ENCODE results near the gene RPL18.
"Not testable (repeated sequence)": the region's sequence is repeated elsewhere in the genome, so short reads cannot be mapped to it uniquely, and the experiment has no call there.

The RPL18 gene

DNA sequence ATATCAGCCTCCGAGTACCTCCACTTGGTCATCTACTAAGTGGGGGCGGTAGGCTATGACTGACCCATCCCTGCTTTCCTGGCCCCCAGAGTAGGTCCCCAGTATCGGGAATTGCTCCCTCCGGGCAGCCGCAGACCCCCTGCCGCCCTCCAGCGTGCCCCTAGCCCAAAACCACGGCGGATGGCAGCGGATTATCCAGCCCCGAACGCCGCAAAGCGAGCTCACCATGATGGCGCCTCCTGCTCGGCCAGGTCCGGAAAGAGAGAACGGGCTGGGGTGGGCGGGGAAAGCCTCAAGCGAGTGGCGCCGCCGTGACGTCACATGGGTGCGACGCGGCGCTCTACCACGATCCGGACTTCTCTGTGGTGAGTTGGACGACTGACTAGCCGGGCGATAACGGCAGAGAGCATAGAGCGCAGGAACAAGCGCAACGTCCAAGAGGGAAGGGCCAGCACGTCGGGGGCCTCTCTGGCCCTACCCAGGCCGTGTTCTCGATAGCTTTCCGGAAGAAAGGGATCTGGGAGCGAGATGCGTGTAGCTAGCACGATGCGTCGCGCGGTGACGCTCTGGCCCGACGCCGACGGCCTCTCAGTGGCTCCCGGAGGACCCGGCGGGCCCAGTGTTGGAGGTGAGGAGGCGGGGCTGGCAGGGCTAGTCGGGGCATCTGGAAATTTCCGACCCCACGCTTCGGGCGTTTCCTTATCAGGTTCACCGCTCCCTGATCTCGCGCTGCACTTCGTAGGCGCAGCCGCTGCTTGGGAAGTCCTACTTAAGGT, at the start of gene RPL18, which contains the start of gene SPHK2:
TSS of gene RPL18 (minus strand) at position 263 of the 776 bp plus-strand sequence. CDS start at position 228, 35 bp downstream.
TSS of gene SPHK2 (plus strand) at position 591 of the 776 bp plus-strand sequence. CDS start 1,009 bp downstream, outside the sequence.
- peak; percentile 99 for DNase-seq

DNA sequence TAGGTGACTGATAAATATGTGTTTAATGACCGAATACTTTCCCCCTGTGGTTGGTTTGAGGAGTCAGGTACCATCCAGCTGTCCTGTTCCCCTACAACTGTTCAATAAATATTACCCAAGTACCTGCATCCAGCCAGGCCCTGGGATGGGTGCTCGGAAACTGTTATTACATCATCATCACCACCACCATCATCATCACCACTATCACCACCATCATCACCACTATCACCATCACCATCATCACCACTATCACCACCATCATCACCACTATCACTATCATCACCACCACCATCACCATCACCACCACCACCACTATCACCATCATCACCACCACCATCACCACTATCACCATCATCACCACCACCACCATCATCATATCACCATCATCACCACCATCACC, 49.8 kb upstream of the RPL18 start:
- no peak for DNase-seq

DNA sequence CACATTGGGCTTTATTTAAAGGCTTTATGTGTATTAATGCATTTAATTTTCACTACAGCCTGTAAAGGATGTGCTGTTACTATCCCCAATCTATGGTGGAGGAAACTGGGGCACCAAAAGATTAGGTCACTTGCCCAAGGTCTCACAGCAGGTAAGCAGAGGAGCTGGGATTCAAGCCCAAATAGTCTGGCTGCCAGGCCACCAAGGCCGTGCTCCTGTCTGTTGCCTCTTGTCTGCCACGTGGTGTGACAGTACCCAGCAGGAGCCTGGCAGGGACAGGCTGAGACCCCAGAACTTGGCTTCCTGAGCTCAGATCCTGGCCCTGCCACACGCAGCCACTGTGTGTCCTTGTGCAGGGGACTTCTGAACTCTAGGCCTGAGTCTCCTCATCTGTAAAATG, 49.4 kb upstream of the RPL18 start:
- no peak for DNase-seq

DNA sequence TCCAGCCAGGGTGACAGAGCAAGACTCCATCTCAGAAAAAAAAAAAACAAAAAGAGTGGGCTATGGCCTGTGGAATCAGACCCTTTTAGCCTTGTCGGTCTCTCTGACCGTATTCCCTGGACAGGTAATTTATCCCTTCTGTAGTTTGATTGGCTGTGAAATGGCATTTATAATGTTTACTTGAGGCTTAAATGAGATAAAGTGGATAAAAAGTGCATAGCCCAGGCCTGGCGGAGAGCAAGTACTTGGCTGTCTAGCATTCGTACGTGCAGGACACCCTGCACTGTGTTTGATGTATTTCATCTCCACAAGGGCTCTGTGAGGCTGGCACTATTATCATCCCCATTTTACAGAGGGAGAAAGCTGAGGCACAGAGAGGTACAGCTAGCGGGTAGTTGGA, 46.8 kb upstream of the RPL18 start:
- no peak for DNase-seq

DNA sequence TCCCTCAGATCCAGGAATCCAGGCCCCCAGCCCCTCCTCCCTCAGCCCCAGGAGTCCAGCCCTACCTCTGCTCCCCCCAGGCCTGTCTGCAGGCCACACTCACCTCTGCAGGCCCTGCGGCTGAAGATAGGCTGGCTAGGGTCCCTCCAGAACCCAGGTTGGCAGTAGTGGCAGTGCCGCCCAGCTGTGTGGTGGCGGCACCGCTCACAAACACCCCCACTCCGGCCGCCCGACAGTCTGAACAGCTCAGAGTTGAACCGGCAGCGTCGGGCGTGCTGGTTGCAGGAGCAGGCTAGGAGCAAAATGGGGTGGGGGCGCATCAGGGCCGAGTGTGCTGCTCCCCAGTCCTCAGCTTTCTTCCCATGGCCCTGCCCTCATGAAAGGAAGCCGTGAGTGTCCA, 45.5 kb upstream of the RPL18 start:
- no peak for DNase-seq

DNA sequence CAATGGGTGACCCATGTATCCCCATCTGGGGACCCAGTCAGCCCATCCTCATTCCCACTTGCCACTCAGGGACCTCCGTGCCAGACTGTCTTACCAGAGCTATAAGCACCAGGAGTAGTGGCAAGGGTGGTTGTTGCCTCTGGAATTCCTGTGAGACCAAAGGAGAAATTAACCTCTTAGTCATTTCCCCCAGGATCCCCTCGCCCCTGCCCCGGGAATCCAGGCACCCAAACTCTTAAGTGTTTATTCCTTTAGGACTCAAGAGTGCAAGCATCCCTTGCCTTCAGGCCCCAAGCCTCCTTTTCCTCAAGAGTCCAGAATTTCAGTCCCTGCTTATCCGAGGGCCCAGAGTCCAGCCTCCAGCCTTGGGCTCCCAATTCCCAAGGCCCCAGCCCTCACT, 44.7 kb upstream of the RPL18 start:
- DNase-seq: no peak

DNA sequence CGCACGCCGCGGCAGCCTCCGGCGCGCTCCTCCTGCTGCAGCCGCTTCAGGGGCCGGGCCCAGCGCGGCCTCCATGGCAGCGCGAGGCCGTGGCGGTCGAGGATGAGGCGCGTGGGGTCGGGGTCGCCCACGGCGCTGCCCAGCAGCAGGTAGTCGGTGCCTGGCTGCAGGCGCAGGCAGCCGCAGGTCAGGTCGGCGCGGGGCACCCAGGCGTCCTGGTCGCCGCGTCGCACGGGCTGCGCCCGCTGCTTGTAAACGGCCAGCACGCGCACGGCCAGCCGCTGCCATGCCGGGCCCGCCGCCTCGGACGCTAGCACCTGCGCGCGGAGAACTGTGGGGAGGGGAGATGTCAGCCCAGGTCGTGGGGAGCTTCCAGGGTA, 42.7 kb upstream of the RPL18 start:
- DNase-seq: no peak

DNA sequence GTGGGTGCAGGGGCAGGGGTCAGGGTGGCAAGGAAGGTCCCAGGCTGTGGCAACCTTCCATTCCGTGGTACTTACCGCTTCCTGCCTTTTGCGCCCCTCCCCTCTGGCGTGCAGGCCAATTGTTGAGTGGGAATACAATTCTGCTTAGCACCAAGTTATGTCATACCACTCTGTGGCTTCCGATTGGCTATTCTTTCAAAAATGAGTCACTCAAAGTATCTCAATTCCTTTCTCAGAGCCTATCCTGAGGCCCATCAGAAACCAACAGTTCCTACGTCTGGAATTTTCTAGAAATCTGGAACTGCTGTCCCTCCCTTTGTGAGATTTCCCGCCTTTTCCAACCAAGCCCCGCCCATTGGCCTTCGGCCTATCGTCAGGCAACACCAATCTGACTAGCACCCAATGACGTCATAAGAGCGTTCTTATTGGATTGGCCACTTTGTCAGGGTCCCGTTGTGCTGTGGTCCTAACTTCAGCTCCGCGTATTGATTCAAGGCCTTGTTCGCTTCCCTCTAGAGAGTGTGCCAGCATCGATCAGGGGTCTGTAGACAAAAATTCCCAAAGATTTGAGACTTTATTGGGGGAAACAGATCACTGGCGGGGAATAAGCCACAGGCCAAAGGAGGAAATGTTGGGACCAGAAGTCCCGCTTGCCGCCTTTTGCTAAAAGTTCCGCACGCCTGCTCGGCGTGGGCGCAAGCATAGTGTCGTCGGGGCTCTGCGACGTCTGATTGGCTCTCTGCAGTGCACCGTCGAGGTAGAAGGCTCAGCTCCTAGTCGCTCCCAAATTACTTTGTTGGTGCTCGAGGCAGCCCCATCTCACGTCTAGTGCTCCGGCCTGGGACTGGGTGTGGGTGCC, 42.1 kb upstream of the RPL18 start:
- DNase-seq: peak; percentile 99

DNA sequence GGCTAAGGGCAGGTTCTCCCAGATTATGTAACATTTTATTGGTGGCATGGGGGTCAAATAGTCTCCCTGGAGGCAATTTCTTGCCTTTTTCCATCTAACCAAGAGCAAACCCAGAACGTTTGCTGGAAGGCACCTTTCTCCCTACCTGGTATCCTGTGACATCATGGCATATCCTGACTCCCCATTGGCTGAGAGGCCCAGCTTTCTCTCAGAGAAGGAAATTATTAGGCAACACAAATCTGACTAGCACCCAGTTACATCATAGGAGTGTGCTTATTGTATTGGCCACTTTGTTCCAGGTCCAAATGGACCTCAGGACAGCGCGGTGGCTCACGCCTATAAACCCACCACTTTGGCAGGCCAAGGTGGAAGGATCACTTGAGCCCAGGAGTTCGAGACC, 40.8 kb upstream of the RPL18 start:
- DNase-seq: no peak

DNA sequence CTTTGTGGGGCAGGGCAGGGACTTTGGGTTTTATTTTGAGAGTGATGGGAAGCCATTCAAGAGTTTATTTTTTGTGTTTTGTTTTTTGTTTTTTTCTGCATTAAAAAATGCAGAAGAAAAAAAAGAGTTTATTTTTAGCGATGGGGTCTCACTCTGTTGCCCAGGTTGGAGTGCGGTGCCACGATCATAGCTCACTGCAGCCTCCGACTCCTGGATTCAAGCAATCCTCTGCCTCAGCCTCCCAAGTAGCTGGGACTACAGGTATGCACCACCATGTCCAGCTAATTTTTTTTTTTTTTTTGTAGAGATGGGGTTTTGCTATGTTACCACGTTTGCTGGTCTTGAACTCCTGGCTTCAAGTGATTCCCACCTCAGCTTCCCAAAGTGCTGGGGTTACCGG, 39.5 kb upstream of the RPL18 start:
- DNase-seq: no peak

DNA sequence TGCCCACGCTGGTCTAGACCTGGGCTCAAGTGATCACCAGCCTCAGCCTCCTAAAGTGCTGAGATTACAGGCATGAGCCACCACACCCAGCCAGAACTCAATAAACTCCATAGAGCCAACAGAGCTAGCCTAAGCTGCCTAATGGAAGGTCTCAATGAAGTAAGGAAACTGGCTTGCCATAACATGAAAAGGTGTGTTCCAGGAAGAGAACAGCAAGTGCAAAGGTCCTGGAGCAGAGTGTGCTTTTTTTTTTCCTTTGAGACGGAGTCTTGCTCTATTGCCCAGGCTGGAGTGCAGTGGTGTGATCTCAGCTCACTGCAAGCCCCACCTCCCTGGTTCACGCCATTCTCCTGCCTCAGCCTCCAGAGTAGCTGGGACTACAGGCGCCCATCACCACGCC, 38.9 kb upstream of the RPL18 start:
- DNase-seq: not testable (repeated sequence)

DNA sequence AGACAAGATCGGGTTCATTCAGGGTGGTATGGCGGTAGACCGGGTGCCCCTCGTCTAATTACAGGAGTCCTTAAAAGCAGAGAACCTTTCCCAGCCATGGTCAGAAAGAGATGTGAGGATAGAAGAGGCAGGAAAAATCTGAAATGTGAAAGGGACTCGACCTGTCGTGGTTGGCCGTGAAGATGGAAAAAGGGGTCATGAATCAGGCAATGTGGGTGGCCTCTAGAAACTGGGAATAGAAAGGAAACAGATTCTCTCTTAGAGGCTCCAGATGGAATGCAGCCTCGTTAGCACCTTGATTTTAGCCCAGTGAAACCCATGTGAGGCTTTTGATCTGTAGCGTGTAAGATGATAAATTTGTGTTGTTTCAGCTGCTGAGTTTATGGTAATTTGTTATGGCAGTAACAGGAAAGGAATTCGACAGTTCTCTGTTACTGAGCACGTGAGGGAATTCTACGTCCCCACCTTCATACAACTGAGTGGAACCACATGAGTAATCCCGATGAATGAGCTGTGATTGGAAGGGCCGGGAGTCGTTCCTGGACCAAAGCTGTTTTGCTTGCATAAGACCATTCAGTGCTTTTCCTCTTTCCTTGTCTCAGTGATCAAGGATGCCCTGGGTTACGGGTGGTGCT, 38.0 kb upstream of the RPL18 start:
- DNase-seq: no peak

DNA sequence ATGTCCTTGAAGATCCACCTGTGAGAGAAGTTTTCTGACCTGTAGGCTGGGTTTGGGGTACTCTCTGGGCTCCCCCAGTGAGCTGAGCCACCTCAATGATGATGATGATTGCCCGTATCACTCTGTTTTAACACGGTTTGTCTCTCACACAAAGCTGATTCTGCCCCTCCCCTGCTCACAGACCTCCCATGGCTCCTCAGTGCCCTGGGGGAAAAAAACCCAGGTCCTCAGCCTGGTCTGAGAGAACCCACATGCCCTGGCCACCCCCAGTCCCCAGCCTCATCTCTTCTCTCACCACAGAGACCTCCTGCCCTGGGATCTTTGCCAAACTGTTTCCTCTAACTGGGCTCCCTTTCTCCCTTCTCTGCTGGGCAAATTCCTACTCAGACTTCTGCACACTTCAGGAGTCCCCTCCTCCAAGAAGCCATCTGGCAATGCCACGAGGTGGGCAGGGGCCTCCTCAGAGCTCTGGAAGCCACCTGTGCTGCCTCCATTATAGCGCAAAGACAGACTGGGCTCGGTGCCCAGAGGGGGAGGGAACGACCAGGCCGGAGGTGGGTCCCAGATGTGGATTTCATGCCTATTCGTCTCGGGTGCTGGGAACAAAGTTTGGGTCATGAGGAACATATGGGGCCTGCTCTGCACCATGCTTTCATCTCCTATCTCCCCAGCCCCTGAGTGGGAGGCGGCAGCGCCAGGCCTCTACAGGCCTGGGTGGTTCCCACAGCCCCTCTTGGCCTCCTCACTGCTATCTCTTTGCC, 35.5 kb upstream of the RPL18 start:
- peak; percentile 59 for DNase-seq

DNA sequence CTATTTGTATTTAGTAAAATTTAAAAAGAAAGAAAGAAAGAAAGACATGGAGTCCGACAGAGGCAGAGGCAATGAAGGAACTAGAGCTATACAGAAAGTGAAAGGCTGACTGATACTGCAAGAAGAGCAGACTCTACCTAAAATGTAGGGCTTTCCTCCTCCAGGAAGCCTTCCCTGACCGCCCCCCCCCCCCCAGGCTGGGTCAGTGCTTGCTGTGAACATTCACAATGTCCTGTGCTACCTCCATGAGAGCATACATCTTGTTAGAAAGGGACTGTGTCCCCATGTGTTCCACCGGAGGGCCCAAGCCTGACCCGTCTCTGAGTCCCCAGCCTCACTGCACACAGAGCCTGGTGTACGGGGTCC, 32.7 kb upstream of the RPL18 start:
- no peak for DNase-seq

DNA sequence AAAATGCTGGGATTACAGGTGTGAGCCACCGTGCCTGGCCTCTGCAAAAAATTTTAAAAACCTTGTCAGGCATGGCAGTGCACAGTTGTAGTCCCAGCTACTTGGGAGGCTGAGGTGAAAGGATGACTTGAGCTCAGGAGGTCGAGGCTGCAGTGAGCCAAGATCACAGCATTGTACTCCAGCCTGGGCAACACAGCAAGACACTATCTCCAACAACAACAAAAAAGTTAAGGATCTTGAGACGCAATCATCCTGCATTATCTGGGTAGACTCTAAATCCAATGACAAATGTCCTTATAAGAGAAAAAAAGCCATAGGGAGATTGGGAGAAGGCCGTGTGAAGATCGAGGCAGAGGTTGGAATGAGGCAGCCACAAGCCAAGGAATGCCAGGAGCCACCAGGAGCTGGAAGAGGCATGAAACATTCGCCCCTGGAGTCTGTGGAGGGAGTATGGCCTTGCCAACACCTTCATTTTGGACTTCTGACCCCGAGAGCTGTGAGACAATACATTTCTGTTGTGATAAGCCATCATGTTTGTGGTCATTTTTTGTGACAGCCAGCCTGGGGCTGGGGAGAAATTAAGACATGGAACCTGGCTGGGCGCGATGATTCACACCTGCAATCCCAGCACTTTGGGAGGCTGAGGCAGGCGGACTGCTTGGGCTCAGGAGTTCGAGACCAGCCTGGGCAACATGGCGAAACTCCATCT, 32.1 kb upstream of the RPL18 start:
- DNase-seq: no peak

DNA sequence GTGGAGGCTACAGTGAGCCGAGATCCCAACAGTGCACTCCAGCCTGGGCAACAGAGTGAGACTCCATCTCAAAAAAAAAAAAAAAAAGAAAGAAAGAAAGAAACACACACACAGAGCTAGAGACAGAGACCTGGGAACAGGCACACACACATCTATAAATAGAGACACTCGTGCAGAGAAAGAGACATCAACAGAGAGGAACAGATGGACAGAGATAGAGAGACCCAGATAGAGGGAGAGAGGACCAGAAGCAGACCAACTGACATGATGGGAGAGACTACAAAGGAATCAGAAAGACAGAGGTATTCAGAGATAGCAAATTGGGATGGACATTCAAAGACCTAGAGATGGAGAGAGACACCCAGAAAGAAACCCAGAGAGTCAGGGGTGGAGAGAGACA, 29.2 kb upstream of the RPL18 start:
- peak; percentile 42 for DNase-seq

DNA sequence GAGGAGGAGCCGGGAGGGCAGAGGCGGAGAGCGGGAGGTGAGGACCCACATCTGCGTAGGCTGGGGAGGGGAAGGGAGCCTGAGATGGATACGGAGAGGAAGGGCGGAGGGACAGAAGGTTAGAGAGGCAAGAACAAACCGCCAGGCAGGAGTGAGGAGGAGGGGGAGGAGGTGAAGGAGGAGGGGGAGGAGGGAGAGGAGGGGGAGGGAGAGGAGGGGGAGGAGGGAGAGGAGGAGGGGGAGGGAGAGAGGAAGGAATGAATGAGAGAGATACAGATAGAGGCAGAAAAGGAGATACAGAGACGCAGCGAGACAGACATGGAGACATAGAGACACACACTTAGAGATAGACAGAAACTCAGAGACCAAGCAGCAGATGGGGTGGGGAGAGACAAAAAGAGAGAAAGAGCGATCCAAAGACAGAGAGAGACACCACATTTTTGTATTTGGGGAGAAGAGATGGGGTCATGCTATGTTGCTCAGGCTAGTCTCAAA, 27.8 kb upstream of the RPL18 start:
- DNase-seq: no peak

DNA sequence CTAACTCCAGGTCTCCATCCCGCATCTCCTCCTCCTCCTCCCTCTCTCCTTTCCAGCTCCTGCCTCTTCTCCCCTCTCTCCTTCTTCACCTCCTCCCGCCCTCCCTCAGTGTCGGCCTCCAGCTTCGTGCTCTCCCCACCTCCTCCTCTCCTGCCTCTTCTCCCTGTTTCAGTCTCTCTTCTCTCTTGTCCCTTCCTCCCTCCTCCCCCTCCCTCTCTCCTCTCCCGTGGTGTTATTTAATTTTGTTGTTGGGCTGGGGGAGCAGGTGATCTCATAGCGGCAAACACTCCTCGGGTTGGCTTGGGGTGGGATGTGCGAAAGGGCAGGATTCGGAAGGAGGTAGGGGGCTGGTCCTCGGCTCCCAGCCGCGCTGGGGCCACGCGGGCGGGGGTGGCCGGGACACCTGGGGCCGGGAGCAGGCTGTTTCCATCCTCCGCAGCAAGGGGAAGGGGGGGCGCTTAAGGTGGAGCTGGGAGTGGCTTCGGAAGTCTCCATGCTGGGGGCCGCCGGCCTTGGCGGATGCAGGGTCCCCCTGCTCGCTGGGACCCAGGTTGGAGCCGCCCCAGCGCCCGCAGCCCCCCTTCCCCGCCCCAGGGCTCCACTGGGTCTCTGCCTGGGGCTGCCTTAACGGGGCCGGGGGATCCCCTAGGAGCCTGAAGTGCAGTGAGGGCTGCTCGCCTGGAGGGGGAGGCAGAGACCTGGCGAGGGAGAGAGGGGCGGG, 27.2 kb upstream of the RPL18 start, which contains the start of gene CA11:
TSS of gene CA11 (minus strand) at position 187 of the 721 bp plus-strand sequence. CDS start 555 bp downstream, outside the sequence.
- peak; percentile 92 for DNase-seq

DNA sequence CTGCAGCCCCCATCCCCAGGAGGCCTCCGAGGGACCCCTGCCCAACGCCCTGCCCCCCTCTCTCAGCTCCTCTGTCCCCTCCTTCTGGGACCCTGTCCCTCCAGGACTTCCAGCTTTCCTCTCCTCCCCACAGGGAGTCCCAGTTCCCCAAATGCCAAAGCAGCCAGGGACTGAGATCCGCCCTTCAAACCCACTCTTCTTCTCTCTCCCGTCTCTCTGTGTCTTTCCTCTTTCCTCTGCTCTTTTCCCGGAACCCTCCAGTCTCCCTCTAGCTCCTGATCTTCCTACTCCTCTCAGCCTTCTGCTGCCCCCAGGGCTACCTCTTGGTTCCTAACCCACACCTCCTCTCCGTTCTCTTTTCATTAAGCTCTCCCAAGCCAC, 26.6 kb upstream of the RPL18 start:
- no peak for DNase-seq

DNA sequence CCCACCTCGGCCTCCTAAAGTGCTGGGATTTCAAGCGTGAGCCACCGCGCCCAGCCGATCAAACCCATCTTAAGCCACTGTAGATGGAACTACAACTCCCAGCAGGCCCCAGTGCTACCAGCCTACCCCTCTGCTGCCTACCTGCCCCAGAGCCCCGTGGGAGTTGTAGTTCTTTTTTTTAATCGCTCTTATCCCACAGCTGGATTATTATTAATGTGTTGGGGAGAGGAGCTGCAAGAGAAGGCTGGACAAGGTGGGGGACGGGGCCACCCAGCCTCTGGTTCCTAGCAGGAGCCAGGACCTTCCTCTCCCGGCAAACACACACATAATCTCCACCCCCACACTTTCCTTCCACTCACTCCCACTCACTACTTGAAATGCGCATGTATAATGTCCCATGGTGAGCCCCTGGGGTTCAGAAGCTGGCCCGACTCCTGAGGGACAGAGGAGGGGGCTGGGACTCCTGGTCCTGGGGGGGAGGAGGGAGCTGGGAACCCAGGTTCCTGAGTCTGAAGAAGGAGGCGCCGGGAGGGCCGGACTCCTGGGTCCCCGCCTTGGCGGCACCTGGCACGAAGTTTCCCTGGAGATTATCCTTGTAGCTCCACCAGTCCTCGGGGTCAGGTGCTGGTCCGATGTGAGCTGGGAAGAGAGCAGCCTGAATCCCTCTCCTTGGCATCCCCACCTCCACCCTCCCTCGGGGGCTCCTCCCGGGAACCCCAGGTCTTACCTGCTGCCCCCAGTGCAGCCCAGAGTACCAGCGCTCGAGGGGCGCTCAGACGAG, 26.1 kb upstream of the RPL18 start:
- peak; percentile 94 for DNase-seq
